Stimulated activated CD4-positive, alpha-beta T cell treated with anti-CD3 and anti-CD28 coated beads, Interleukin-1b, Interleukin-23, amount 100 ng/mL, for 4 hours (primary cell): Measurements from ENCODE around the gene PLPP6.
"Not testable (repeated sequence)": the region's sequence is repeated elsewhere in the genome, so short reads cannot be mapped to it uniquely, and the experiment has no call there.

Source experiments
- DNase-seq, 2 donors: peaks; one replicate each; pipeline ENCODE4 v3.0.0-alpha.2; 2020; ENCODE audit warnings: low read depth in 2 of 2

PLPP6 gene

GRCh38 chr9:4662108-4662988 is at the start of gene PLPP6:
Gene PLPP6, plus strand, starts transcription at chr9:4662294. Its CDS starts 82 bp downstream, at chr9:4662376.
- peak; percentile 33 to 61 for DNase-seq

GRCh38 chr9:4614627-4615026 is 47.5 kb upstream of the PLPP6 start:
- DNase-seq, result no peak

DNA sequence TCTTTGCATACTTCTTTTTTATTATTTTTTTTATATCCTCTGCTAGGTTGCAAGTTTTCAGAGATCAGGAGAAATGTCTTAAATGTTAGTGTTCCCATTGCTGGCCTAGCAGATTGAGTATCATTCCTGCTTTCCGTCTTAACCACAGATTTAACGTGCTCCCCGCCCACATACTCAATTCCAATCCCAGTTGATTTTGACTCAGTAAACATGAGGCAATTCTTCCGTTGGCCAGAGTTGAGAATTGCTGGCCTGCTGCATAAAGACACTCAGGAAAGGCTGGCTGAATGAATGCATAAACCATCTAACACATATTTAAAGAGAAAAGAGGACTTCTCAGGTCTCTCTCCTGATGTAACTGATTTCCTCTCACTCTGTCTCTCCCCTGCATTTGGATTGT is 46.8 kb upstream of the PLPP6 start:
- DNase-seq, result no peak

GRCh38 chr9:4615778-4616177 is 46.3 kb upstream of the PLPP6 start:
- no peak for DNase-seq

DNA sequence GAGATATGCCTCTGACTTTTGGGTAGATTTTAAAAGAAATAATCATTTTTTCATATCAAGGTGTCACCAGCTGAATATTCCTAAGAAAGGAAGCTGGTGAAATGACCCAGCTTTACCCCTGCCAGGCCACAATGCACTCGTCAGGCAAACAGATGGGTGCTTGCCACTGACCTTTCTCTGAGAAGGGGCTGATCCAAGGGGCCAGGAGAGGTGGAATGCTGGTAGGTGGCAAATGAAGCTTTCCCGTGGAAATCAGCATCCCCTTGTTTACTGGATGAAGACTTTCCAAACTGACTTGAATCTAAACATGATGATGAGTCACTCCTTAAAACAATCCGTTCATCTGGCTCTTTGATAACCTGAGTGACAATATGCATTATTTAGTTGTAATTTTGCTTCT is 44.3 kb upstream of the PLPP6 start:
- DNase-seq, result no peak

DNA sequence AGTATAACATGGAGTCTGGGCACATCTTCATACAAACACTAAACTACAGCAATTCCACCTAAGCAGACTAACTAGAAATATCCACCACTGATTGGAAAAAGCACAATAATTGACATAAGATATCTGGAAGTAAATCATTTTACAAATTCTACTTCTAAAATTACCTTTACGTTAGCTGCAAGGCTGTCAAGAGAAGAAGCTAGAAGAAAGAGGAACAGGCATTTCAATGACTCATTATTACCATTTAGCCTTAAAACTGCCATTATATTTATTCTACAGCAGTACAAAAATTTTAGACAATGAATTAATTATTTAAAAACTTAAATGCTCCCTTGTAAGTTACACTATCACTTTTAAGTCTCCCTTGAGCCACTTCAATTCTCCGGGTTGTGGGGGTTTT is 43.4 kb upstream of the PLPP6 start:
- no peak for DNase-seq

DNA sequence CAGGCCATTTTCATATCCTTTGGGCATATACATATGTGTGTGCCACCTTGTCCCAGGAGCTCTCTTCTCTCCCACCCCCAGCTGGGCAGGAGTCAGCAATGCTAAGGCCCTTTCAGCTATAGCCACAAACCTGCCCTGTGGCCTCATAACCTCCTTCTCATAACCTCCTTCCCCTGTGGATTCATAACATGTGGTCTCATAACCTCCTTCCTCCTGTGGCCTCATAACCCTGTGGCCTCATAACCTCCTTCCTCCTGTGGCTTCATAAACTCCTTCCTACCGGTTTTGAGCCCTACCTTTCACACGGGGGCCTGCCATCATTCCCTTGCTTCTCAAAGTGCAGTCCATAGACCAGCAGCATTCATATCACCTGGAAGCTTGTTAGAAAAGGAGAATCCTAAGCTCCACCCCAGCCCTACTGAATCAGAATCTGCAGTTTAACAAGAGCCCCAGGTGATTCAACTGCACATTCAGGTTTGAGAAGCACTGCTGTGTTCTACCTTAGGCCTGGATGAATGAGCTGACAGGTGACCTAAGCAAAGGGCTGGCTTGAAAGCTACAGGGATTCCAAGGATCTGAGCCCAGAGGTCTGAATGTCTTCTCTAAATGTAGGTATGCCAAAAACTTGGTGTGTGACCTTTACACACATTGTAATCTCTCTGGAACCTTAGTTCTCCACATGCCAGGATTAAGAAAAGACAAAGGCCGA is 41.9 kb upstream of the PLPP6 start:
- no peak for DNase-seq

DNA sequence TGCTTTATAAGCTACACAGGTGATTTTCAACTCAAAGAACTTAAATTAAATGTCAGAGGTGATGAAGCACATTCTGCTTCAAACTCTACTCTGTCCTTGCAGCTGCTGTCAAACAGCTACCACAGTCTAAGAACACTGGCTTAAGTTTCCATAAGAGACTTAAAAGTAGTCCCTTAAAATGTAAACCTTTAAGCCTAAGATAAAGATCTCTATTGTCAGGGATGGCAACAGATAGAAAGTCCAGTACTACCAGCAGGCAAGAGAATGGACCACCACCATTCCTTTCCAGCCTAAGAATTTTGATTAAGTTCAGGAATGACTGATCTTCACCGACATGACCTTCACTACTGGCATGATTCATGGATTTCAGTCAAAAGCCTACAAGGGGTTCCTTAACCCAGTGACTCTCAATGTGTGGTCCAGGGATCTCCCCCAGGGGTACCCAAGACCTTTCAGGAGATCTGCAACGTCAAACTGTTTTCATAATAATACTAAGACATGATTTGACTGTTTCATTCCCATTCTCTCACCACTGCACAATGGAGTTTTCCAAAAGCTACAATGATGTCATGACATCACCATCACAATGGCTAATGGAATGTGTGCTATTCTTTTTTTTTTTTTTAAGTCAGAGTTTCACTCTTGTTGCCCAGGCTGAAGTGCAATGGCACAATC is 41.1 kb upstream of the PLPP6 start:
- DNase-seq, result no peak

DNA sequence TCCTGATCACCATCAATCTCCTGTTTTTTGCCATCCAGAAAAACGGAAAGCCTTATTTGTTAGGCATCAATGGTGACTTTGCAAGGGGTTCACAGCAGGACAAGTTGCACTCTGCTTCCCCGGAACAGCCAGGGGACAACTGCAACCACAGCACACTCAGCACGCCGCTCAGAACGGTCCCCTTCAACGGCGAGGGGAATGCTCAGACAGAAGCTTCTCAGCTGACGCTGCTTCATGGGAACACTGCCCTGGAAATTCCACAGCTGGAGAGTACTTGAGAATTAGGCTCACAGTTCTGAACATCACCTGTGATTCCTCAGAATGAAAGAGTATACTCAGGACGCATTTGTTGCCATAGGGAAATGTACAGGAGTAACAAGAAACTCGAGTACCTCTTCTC is 40.1 kb upstream of the PLPP6 start:
- DNase-seq, result no peak

DNA sequence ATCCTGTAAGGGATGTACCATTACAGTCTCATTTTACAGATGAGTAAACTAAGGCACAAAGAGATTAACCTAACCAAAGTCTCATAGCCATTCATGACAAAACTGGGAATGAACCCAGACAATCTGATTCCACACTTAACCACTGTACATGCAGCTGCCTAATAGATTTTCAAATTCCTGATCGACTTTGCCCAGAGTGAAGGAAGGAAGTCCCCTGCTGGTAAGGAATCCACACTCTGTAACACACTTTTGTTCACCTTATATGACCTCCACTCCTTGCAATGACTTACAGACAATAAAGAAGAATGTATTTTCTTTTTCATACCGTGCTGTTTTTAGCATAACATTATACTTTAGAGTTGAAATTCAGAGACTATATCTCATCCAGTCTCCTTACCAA is 31.3 kb upstream of the PLPP6 start:
- no peak for DNase-seq

DNA sequence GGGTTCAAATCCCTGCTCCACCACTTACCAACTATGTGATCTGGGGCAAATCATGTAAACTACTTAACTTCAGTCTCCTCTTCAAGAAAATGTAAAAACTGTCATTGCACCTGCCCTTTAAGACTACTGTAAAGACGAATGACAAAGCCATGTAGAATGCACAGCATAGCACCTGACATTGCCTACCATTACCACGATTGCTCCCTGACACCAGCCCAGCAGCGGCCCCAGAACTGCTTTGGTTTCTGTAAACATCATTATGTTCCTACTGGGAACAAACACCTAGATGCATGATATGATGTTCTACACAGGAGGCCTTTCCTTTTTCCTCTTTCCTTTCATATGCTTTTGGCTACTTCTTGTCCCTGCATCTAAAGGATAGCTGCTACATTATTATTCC is 23.1 kb upstream of the PLPP6 start:
- no peak for DNase-seq

DNA sequence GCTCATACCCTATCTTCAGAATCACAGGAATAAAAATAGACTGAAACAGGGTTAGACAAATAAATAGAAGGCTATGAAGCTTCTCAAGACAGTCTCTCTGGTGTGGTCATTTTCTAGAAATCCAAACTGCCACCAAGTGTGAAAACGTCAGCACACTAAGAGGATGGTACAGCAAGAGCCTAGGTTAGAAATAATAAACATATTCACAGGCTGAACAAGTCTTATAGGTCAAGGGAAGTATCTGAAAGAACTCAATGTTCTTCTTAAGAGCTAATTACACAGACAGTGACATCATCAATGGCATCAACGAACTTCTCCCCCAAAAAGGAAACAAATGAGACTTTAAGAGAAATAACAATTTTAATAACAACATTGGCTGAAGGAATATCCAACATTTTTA is 22.7 kb upstream of the PLPP6 start:
- no peak for DNase-seq

- no peak for DNase-seq
Measured at GRCh38 chr9:4640027-4640426, 22.1 kb upstream of the PLPP6 start.

DNA sequence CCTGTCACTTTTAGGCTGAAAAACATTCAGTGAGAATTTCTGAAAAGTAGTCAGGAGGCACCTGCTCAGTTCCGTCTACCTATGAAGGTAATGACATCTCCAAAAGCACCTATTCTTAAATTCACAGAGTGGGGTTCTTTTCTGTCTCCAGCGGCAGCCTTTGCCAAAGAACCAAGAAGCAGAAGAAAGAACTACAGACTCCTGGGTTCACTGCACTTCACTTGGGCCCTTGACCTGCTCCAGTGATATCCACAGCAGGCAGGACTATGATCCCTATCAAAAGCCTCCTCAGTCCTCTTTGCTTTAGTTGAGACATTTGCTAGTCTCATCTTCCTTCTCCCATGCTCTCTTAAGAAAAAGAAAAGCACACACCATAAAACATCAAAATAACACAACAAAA is 19.7 kb upstream of the PLPP6 start:
- DNase-seq, result no peak

- no peak for DNase-seq
Measured at GRCh38 chr9:4654084-4654483, 8.0 kb upstream of the PLPP6 start.

DNA sequence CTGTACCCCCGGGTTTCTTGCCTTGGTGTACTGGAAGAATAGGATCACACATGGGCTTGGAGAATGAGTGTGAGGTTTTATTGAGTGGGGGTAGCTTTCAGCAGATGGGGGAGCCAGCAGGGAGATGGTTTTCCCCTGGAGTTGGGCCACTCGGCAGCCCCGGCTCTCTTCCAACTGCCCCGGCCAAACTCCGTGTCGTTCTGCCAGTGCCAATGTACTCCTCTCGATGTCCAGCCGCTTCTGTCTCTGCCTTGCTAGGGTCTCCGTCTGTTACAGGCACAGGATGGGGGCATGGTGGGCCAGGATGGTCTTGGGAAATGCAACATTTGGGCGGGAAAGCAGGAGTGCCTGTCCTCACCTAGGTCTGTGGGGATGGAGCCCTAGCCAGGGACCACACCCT is 7.6 kb upstream of the PLPP6 start:
- DNase-seq, result no peak

- not testable (repeated sequence) for DNase-seq
Measured at GRCh38 chr9:4656196-4656595, 5.9 kb upstream of the PLPP6 start.

DNA sequence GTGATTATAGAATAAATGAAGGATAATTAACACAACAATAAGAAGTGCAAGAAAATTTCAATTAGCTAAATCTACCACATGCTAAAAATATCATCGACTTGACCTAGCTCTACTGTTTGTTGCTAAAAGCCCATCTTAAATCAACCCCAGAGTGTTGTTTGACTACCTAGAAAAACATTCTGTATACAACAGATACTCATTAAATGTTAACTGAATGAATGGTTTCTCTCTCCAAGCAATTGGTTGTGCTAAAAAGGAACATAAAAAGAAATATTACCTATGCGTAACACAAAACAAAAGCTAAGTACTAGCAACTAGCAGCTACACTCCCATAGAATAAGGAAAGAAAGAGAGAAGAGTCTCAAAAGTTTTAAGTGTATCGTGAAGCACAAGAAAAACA is 5.5 kb upstream of the PLPP6 start:
- no peak for DNase-seq

DNA sequence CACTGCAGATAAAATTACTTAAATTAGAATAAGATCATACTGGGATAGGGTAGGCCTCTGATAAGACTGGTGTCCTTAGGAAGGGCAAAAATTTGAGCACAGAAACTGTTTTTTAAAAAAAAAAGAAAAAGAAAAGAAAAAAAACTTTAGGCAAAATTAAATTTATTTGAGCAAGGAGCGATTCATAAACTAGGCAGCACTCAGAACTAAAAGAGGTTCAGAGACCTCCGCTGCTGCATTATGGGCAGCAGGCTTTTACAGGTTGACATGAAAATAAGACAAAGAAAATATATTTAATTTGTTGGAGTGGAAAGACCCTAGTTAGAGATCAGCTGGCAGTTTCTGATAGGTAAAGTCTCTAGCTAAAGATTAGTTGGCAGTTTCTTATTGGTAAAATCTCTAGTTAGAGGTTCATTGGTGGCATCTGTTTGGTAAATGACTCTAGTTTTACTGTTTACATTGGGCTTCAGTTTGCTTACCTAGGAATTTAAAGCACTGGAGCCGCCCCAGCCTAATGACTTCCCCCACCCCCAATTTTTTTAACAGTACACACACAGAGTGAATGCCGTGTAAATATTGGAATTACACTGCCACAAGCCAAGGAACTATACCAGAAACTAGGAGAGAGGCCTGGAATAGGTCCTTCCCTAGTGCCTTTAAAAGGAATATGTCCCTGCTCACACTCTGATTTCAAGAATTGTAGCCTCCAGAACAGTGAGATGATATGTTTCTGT is 4.5 kb upstream of the PLPP6 start:
- no peak for DNase-seq

- not testable (repeated sequence) for DNase-seq
Measured at GRCh38 chr9:4660665-4661064, 1.4 kb upstream of the PLPP6 start.

GRCh38 chr9:4661165-4661564 is 929 bp upstream of the PLPP6 start:
- DNase-seq, result no peak

DNA sequence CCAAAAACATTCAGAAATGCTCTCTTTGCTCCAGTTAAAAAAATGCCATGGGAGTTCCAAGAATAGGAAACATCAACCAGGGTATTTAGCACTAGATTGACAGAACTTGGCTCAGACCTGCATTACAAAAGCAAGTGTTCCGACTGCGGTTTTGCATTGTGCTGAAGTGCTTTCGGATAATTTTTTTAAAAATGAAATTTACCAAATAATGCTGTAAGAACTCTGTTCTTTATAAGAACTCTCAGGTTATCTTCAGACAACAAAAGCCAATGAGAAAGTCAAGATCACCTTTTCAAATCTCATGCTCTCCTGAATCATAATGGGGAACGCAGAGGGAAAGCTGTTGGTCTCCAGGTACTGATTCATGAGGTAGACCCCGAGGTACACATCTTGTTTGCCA is 483 bp upstream of the PLPP6 start:
- DNase-seq, result no peak
